Aorta (tissue), 5 donors: Measurements from ENCODE around the gene CACNG1. TPM values are rescaled to one million over a fixed set of nuclear protein-coding genes. Genes with fewer than 3 reads are reported as not detected.
"Not testable (repeated sequence)": the region's sequence is repeated elsewhere in the genome, so short reads cannot be mapped to it uniquely, and the experiment has no call there.

Source experiments
- ATAC-seq: fragments of 200-7000 bp; cut with Tn5 transposase; one replicate; pipeline ENCODE4 v1.9.1; 2022; ENCODE audit warnings: moderate library complexity; ENCODE audit not compliant: low FRiP score
- DNase-seq, 2 donors: peaks; one replicate each; pipeline ENCODE4 v3.0.0-alpha.2; 2020
- H3K27ac ChIP-seq, 2 donors: one replicate each; pipeline ENCODE4 v1.5.1; 2013; ENCODE audit warnings: low read length in 2 of 2, mild to moderate bottlenecking in 2 of 2, moderate library complexity in 2 of 2, control low read depth in 1 of 2, inconsistent platforms in 1 of 2, low read depth in 1 of 2
- H3K27me3 ChIP-seq, 2 donors: one replicate each; pipeline ENCODE4 v1.6.1; 2013; ENCODE audit warnings: control low read depth in 1 of 2, low read length in 1 of 2, mild to moderate bottlenecking in 1 of 2, moderate library complexity in 1 of 2; ENCODE audit not compliant: insufficient read depth in 2 of 2, control insufficient read depth in 1 of 2
- H3K36me3 ChIP-seq, 2 donors: one replicate each; pipeline ENCODE4 v1.6.1; 2013; ENCODE audit warnings: control low read depth in 1 of 2, low read length in 1 of 2, mild to moderate bottlenecking in 1 of 2; ENCODE audit not compliant: insufficient read depth in 2 of 2, control insufficient read depth in 1 of 2
- H3K4me1 ChIP-seq, 2 donors: one replicate each; pipeline ENCODE4 v1.6.1; 2013; ENCODE audit warnings: low read length in 2 of 2, control low read depth in 1 of 2, mild to moderate bottlenecking in 1 of 2, moderate library complexity in 1 of 2; ENCODE audit not compliant: insufficient read depth in 2 of 2, control insufficient read depth in 1 of 2
- H3K4me3 ChIP-seq, 2 donors: one replicate each; pipeline ENCODE4 v1.5.1; 2013; ENCODE audit warnings: low read length in 2 of 2, control low read depth in 1 of 2, mild to moderate bottlenecking in 1 of 2
- H3K9me3 ChIP-seq: one replicate; pipeline ENCODE4 v1.6.1; 2013; ENCODE audit warnings: mild to moderate bottlenecking, low read length; ENCODE audit not compliant: control insufficient read depth
- WGBS, 2 donors: extraction: QIAGEN DNeasy Blood & Tissue Kit; methylation state at CpG; one replicate each; pipeline ENCODE4 v1.1.7; 2013; 5-methylcytosine and 5-hydroxymethylcytosine counted together
- intact Hi-C, 2 donors: fragments of 100-400 bp; cut with DNase I; formaldehyde crosslinking; loops; one replicate each; pipeline versions ENCODE4 v1.14.2 to v1.15.0; 2022
- polyA plus RNA-seq, 2 donors: library from polyadenylated mRNA; stranded (reverse); fragments of 200-250 nt; gene quantifications; one replicate each; pipeline ENCODE4 v1.2.3, GENCODE V29; 2013
- total RNA-seq, 2 donors: library from RNA; stranded (reverse); fragmentation: NEBNext Ultra II Directional; extraction: Animal tissue kit (Norgen Biotek cat#: 25700); gene quantifications; one replicate each; pipeline ENCODE4 v1.2.1, GENCODE V29; 2021
- donor health status: healthy with polysubstance abuse.
- donor health status: Bipolar disorder and iron deficiency.
- donor health status: DM: no; HTN: no; CAD: no.
- donor health status: DM: no; HTN: no; CAD: no.
- donor health status: DM: yes; HTN: yes; CAD: no.

Gene CACNG1
- total and polyA plus RNA-seq, 4 donors = 0.38 TPM; not detected in 3

- H3K27me3 ChIP-seq, H3K9me3 ChIP-seq, H3K4me1 ChIP-seq, ATAC-seq, DNase-seq, H3K27ac ChIP-seq, H3K4me3 ChIP-seq, H3K36me3 ChIP-seq, intact Hi-C loops: not testable (repeated sequence)
- WGBS, 2 donors = 90 to 93% methylated on average over 7 of the region's 7 CpGs
Observed at GRCh38 chr17:67092710-67093109, 48.4 kb downstream of the CACNG1 start.

- WGBS, 2 donors = 78 to 79% methylated on average over 2 of the region's 2 CpGs
- Histone ChIP-seq H3K9me3 (no peaks in the 10 kb centered on the region), H3K4me3 (no peak overlapping the region), H3K36me3 (no peaks in the 10 kb centered on the region), H3K4me1 (peaks cover 0 to 7% of the 10 kb centered on the region in 2 donors), H3K27ac (no peak overlapping the region), H3K27me3 (no peaks in the 10 kb centered on the region)
- no peak for ATAC-seq
- no peak for DNase-seq
- intact Hi-C loops = no loop called here
Observed at GRCh38 chr17:67093348-67093747, 49.0 kb downstream of the CACNG1 start.

- ATAC-seq, H3K4me3 ChIP-seq, H3K4me1 ChIP-seq, H3K9me3 ChIP-seq, intact Hi-C loops, H3K27ac ChIP-seq, H3K27me3 ChIP-seq, DNase-seq, H3K36me3 ChIP-seq: not testable (repeated sequence)
- 17 to 84% methylated on average over 1 of the region's 1 CpG for WGBS, 2 donors
Observed at GRCh38 chr17:67095291-67095690, 50.9 kb downstream of the CACNG1 start.

- intact Hi-C loops = no loop called here
- DNase-seq = no peak
- Histone ChIP-seq H3K27ac (no peak overlapping the region), H3K4me3 (no peak overlapping the region), H3K4me1 (peaks cover 0 to 7% of the 10 kb centered on the region in 2 donors), H3K27me3 (no peaks in the 10 kb centered on the region), H3K36me3 (no peaks in the 10 kb centered on the region), H3K9me3 (no peaks in the 10 kb centered on the region)
- 100% methylated on average over 1 of the region's 1 CpG for WGBS, 2 donors
- no peak for ATAC-seq
Observed at GRCh38 chr17:67095803-67096202, 51.4 kb downstream of the CACNG1 start.

GRCh38 chr17:67096609-67097008 is 52.3 kb downstream of the CACNG1 start:
- WGBS, 2 donors = 100% methylated on average over 1 of the region's 1 CpG
- no peak overlapping the region for H3K4me3 ChIP-seq
- no peaks in the 10 kb centered on the region for H3K9me3 ChIP-seq
- H3K4me1 ChIP-seq = peaks cover 0 to 7% of the 10 kb centered on the region in 2 donors
- no peak for DNase-seq
- no peak for ATAC-seq
- intact Hi-C loops = no loop called here
- H3K27me3 ChIP-seq = no peaks in the 10 kb centered on the region
- no peak overlapping the region for H3K27ac ChIP-seq
- no peaks in the 10 kb centered on the region for H3K36me3 ChIP-seq

DNA sequence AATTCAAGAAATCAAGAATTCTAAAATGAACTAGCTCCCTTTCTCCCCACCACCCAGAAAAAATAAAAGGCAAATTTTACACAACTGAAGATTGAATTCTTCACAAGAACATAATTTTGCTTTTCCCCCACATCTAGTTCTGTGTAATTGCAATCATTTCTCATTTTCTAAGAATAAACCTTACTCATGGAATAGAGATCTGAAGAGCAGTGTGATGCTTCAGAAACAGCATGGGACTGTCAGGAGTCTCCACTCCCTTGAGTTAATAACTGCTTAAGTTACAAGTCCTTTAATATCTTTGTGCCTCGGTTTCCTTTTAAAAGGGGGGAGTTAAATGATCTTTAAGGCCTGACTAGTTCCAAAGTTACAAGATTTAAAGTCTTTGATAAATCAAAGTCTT is 53.7 kb downstream of the CACNG1 start:
- intact Hi-C loops = no loop called here
- 94 to 97% methylated on average over 1 of the region's 1 CpG for WGBS, 2 donors
- no peak for ATAC-seq

GRCh38 chr17:67104641-67105040 is 60.3 kb downstream of the CACNG1 start:
- H3K4me1 ChIP-seq, H3K4me3 ChIP-seq, H3K27ac ChIP-seq, ATAC-seq, H3K27me3 ChIP-seq, intact Hi-C loops, H3K9me3 ChIP-seq, DNase-seq: not testable (repeated sequence)
- H3K36me3 ChIP-seq = peaks cover 4 to 14% of the 10 kb centered on the region in 2 donors
- WGBS, 2 donors = 96 to 97% methylated on average over 7 of the region's 7 CpGs

More for the DNA sequence above, 53.7 kb downstream of the CACNG1 start:
- H3K9me3 ChIP-seq = no peaks in the 10 kb centered on the region
- no peak overlapping the region for H3K27ac ChIP-seq
- no peaks in the 10 kb centered on the region for H3K36me3 ChIP-seq
- H3K27me3 ChIP-seq = no peaks in the 10 kb centered on the region
- no peak for DNase-seq
- no peak overlapping the region for H3K4me3 ChIP-seq
- H3K4me1 ChIP-seq = peaks cover 0 to 7% of the 10 kb centered on the region in 2 donors

DNA sequence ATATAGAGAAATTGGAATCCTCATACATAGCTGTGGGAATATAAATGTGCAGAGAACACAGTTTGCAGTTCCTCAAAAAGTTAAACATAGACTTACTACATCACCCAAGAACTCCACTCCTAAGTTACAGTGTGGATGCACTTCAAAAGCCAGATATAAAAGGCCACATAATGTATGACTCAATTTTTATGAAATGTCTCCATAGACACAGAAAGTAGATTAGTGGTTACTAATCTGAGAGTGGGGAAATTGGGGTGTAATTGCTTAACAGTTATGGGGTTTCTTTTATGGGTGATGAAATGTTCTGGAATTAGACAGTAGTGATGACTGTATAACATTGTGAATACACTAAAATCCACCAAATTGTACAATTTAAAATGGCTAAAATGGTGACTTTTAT is 60.9 kb downstream of the CACNG1 start:
- Histone ChIP-seq H3K4me3 (no peak overlapping the region), H3K4me1 (no peaks in the 10 kb centered on the region), H3K9me3 (no peaks in the 10 kb centered on the region), H3K27me3 (no peaks in the 10 kb centered on the region), H3K36me3 (peaks cover 4 to 14% of the 10 kb centered on the region in 2 donors), H3K27ac (no peak overlapping the region)
- DNase-seq (no peak), ATAC-seq (no peak)
- intact Hi-C loops = no loop called here
